HEK293 (cell line): Measurements from ENCODE around the gene FADS6.

Source experiments
- CTCF ChIA-PET: fragments of 350-600 bp; formaldehyde crosslinking; extraction: SDS; loops from one replicate; lab custom pipeline; 2021; ENCODE audit warnings: antibody characterized with exemption; lab: Yijun Ruan, JAX
- POLR2A ChIA-PET: fragments of 300-600 bp; formaldehyde crosslinking; extraction: SDS; loops from one replicate; lab custom pipeline; 2020; ENCODE audit warnings: antibody characterized with exemption, inconsistent platforms; lab: Yijun Ruan, JAX
- H3K27ac ChIP-seq: fragments of 200-500 bp; sonication (Bioruptor generic); 2 replicates; pipeline ENCODE4 v1.5.1; 2014; ENCODE audit warnings: low read depth, low read length, control low read depth, inconsistent platforms; ENCODE audit errors: extremely low read depth
- H3K36me3 ChIP-seq, 2 experiments: fragments of 200-500 bp in 1 of 2; sonication (Bioruptor generic) in 1 of 2; 1 replicate in 1 of 2; 2 replicates in 1 of 2; pipeline ENCODE4 v1.5.1; 2014 to 2017; ENCODE audit warnings: inconsistent platforms in 2 of 2, low read length in 2 of 2; ENCODE audit not compliant: control insufficient read depth in 2 of 2, insufficient read depth in 1 of 2
- H3K4me1 ChIP-seq: fragments of 200-500 bp; sonication (Bioruptor generic); 2 replicates; pipeline ENCODE4 v1.5.1; 2014; ENCODE audit warnings: mild to moderate bottlenecking, low read length, inconsistent platforms; ENCODE audit not compliant: control insufficient read depth, insufficient read depth
- H3K4me3 ChIP-seq: 2 replicates; pipeline ENCODE4 v1.5.1; 2011; ENCODE audit warnings: low read depth, mild to moderate bottlenecking, control low read depth, low read length, moderate library complexity
- H3K9me3 ChIP-seq: fragments of 200-500 bp; sonication (Bioruptor generic); 2 replicates; pipeline ENCODE4 v1.5.1; 2014; ENCODE audit warnings: low read depth, low read length, inconsistent platforms; ENCODE audit not compliant: control insufficient read depth, insufficient read depth
- PBX3 ChIP-seq: sonication (generic); formaldehyde crosslinking; IDR thresholded peaks from 2 replicates; pipeline ENCODE4 v1.8.1; 2022; ENCODE audit warnings: mild to moderate bottlenecking, moderate library complexity, missing genetic modification reagents
- PRDM10 ChIP-seq: fragments of 450-650 bp; formaldehyde crosslinking; IDR thresholded peaks from 2 replicates; pipeline ENCODE4 v1.5.1; 2016; ENCODE audit warnings: missing biosample characterization, missing genetic modification characterization
- ZBTB8A ChIP-seq: fragments of 450-650 bp; formaldehyde crosslinking; IDR thresholded peaks from 2 replicates; pipeline ENCODE4 v1.5.1; 2016; ENCODE audit warnings: missing biosample characterization, missing genetic modification characterization
- ZNF324 ChIP-seq: fragments of 450-650 bp; formaldehyde crosslinking; IDR thresholded peaks from 2 replicates; pipeline ENCODE4 v1.5.1; 2016; ENCODE audit warnings: missing biosample characterization, missing genetic modification characterization
- ZNF335 ChIP-seq: fragments of 450-650 bp; formaldehyde crosslinking; conservative IDR thresholded peaks from 2 replicates; pipeline ENCODE4 v1.5.1; 2016; ENCODE audit warnings: missing biosample characterization, missing genetic modification characterization
- ZNF621 ChIP-seq: fragments of 450-650 bp; formaldehyde crosslinking; IDR thresholded peaks from 2 replicates; pipeline ENCODE4 v1.5.1; 2017; ENCODE audit warnings: missing biosample characterization, missing genetic modification characterization
- ZNF768 ChIP-seq: fragments of 450-650 bp; formaldehyde crosslinking; IDR thresholded peaks from 2 replicates; pipeline ENCODE4 v1.5.1; 2018; ENCODE audit warnings: missing biosample characterization, mild to moderate bottlenecking, missing genetic modification characterization
- TF ChIP-seq, protein P1 (sequence below): fragments of 450-650 bp; formaldehyde crosslinking; IDR thresholded peaks from 2 replicates; pipeline ENCODE4 v1.5.1; 2016; ENCODE audit warnings: missing biosample characterization, missing genetic modification characterization
- TF ChIP-seq, protein P2 (sequence below): fragments of 450-650 bp; formaldehyde crosslinking; IDR thresholded peaks from 2 replicates; pipeline ENCODE4 v1.5.1; 2016; ENCODE audit warnings: missing biosample characterization, missing genetic modification characterization

FADS6 gene

GRCh38 chr17:74892974-74893911 is at the start of gene FADS6:
FADS6 (minus strand) TSS chr17:74893633; CDS start chr17:74893595, 38 bp downstream.
- ChIA-PET CTCF (no interaction called here), POLR2A (no interaction called here)
- Histone ChIP-seq H3K27ac (no peak within 1 kb of the TSS), H3K4me1 (no peaks in the 10 kb centered on the region), H3K4me3 (no peak within 1 kb of the TSS), H3K36me3 (no peaks in the 10 kb centered on the region), H3K9me3 (no peaks in the 10 kb centered on the region)
- TF ChIP-seq ZNF324 (no peak), ZNF621 (no peak)
- TF ChIP-seq, protein P1, sequence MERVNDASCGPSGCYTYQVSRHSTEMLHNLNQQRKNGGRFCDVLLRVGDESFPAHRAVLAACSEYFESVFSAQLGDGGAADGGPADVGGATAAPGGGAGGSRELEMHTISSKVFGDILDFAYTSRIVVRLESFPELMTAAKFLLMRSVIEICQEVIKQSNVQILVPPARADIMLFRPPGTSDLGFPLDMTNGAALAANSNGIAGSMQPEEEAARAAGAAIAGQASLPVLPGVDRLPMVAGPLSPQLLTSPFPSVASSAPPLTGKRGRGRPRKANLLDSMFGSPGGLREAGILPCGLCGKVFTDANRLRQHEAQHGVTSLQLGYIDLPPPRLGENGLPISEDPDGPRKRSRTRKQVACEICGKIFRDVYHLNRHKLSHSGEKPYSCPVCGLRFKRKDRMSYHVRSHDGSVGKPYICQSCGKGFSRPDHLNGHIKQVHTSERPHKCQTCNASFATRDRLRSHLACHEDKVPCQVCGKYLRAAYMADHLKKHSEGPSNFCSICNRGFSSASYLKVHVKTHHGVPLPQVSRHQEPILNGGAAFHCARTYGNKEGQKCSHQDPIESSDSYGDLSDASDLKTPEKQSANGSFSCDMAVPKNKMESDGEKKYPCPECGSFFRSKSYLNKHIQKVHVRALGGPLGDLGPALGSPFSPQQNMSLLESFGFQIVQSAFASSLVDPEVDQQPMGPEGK (tag by site-specific recombination), result no peak
- TF ChIP-seq, protein P2, sequence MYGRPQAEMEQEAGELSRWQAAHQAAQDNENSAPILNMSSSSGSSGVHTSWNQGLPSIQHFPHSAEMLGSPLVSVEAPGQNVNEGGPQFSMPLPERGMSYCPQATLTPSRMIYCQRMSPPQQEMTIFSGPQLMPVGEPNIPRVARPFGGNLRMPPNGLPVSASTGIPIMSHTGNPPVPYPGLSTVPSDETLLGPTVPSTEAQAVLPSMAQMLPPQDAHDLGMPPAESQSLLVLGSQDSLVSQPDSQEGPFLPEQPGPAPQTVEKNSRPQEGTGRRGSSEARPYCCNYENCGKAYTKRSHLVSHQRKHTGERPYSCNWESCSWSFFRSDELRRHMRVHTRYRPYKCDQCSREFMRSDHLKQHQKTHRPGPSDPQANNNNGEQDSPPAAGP (tag by site-specific recombination), result no peak

DNA sequence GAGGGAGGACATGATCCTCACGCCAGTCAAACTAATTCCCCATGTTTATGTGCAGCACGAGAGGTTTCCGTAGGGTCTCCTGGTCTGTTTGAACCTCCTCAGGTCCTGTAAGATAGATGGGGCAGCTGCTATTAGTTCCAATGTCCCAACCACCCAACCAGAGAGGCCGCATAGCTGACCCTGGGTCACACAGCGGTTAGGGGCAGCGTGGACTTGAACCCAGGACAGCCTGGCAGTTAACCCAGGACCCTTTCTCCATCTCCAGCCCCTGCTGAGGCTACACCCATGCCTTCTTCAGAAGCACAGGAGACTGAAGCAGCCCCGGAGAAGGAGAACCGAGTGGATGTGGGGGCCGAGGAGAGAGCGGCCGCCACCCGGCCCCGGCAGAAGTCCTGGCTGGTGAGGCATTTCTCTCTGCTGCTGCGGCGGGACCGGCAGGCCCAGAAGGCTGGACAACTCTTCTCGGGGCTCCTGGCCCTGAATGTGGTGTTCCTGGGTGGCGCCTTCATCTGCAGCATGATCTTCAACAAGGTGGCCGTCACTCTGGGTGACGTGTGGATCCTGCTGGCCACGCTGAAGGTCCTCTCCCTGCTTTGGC is 47.8 kb upstream of the FADS6 start:
- H3K4me1 ChIP-seq, result no peaks in the 10 kb centered on the region
- no peak overlapping the region for H3K4me3 ChIP-seq
- H3K36me3 ChIP-seq, result no peaks in the 10 kb centered on the region
- no peaks in the 10 kb centered on the region for H3K9me3 ChIP-seq
- ChIA-PET POLR2A (no interaction called here), CTCF (interaction anchor here (0.6 kb wide), 1 partner anchor 68 kb away, joined by 3 read pairs; no protein-coding TSS in a partner anchor)
- H3K27ac ChIP-seq, result no peak overlapping the region
- TF ChIP-seq ZNF768 (tag by site-specific recombination), result 0 out of 2 replicates have a peak, but pooled peaks have one; percentile 31
- TF ChIP-seq ZBTB8A (tag by site-specific recombination), result no peak

DNA sequence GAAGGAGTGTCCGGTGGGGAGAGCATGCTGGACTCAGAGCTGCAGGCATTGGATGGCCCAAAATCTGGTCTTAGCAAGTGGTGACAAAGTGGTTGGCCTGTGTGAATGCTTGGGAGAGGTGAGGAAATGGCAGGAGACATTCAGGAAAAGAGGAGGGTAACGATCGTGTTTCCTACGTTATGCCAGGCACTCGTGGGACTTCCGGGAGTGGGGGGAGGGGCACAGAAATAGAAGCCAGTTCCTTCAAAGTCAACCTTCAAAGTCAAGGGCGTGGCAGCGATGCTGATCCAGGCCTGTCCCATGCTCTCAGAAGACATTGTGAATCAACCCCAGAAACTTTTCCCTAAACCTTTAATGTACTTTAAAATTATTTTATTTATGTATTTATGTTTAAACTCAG is 46.1 kb upstream of the FADS6 start:
- H3K9me3 ChIP-seq, result no peaks in the 10 kb centered on the region
- ChIA-PET POLR2A (no interaction called here), CTCF (interaction anchor here (0.6 to 1.6 kb wide), 4 partner anchors 13 to 443 kb away, joined by 4 to 6 read pairs (median 4); partner anchors contain the start of gene OTOP2)
- H3K27ac ChIP-seq, result no peak overlapping the region
- H3K4me1 ChIP-seq, result no peaks in the 10 kb centered on the region
- no peak overlapping the region for H3K4me3 ChIP-seq
- H3K36me3 ChIP-seq, result no peaks in the 10 kb centered on the region
- TF ChIP-seq ZNF335 (tag by site-specific recombination), result 0 out of 2 replicates have a peak, but pooled peaks have one; percentile 19
- TF ChIP-seq, protein P1 (tag by site-specific recombination), result no peak

GRCh38 chr17:74938194-74938950 is 44.9 kb upstream of the FADS6 start:
- no peaks in the 10 kb centered on the region for H3K36me3 ChIP-seq
- H3K9me3 ChIP-seq, result no peaks in the 10 kb centered on the region
- H3K4me1 ChIP-seq, result no peaks in the 10 kb centered on the region
- TF ChIP-seq PBX3 (CRISPR knock-in tag) (no peak), PRDM10 (tag by site-specific recombination) (peak; percentile 71; the same call in 1 of the 2 replicates)
- CTCF ChIA-PET, result interaction anchor here (0.8 to 1.4 kb wide), 2 partner anchors 22 to 663 kb away, joined by 3 to 5 read pairs; no protein-coding TSS in a partner anchor
- H3K27ac ChIP-seq, result no peak overlapping the region
- H3K4me3 ChIP-seq, result no peak overlapping the region
- POLR2A ChIA-PET, result interaction anchor here (0.8 kb wide), 1 partner anchor 65 kb away, joined by 4 read pairs; the partner anchor contains the start of gene FDXR
